Activated CD4-positive, alpha-beta memory T cell treated with anti-CD3 and anti-CD28 coated beads for 36 hours (primary cell): ENCODE results near the gene VAMP4. TPM values are rescaled to one million over a fixed set of nuclear protein-coding genes. Genes with fewer than 3 reads are reported as not detected.

Experiments used
- total RNA-seq, 2 experiments: library from RNA; stranded (reverse); gene quantifications; one replicate each; pipeline ENCODE4 v1.2.3, GENCODE V29; 2021

Gene VAMP4
- total RNA-seq, 2 experiments from 2014 or later, result 13.2 to 14.2 TPM

Other genes with a start within 250 kb of the VAMP4 start
- gene MYOCOS, start 119.8 kb downstream of the VAMP4 start, total RNA-seq, result not detected
- not detected for gene MYOC, start 89.4 kb downstream of the VAMP4 start, total RNA-seq
- 10 to 100 TPM; 45.6 to 49.8 TPM for gene METTL13, start 39.6 kb upstream of the VAMP4 start, total RNA-seq
- 1 to 10 TPM in 1 of 2 experiments, under 1 TPM in 1; 0.93 to 1.2 TPM for gene DNM3, start 99.4 kb upstream of the VAMP4 start, total RNA-seq